COLO668 (cell line): ENCODE data around the gene BZW2.

ENCODE experiments used
- DNase-seq: peaks from one replicate; lab custom pipeline; 2025; ENCODE audit not compliant: unreplicated experiment; lab: John Stamatoyannopoulos, UW

Gene BZW2

DNA sequence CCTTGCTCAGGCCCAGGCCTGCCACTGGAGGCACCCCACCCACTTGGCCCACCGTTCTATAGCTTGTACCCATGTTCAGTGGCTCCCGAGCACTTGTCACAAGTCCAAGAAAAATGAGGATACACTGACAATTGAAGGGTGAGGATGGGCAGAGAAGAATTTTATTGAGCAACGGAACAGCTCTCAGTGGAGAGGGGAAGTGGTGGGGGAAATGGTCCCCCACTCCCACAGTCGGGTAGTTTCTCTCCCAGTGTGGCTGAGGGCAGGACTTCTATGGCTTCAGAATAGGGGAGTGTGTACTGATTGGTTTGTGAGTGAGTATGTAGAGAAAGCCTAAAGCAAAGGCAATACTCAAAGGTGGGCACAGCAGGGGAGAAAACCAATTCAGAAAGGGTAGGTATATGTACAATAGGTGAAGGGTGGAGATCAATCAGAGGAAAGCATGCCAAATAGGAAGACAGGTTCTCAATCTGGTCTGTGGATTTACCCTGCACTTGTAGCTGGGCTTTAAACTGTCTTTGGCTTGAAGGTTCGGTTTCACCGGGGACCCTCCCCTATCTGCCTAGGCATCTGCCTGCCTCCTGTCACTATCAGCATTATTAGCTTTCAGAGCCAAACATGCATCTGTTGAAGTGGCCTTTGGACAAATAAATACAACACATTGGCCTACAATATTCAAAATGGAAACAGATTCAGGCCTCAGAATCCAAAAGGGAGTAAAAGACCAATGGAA lies 98.7 kb downstream of the BZW2 start:
- DNase-seq, result no peak

DNA sequence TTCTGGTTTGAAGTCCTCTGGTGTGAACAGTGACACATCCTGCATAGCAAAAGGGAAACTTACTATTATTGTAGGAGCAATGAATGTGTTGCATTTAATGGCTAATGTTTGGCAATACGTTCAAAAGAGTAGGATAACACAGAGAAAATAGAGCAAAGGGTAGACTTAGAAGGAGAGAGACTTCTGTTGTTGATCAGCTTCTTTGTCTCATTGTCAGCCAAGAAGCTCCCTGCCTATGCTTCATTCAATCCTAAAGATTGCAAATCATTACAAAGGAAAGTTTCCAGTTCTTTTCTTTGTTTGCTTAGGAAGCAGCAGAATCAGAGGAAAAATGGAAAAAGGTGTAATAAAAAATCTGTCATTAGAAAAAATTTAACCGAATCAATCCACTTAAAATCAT lies 99.7 kb downstream of the BZW2 start:
- DNase-seq, result no peak

DNA sequence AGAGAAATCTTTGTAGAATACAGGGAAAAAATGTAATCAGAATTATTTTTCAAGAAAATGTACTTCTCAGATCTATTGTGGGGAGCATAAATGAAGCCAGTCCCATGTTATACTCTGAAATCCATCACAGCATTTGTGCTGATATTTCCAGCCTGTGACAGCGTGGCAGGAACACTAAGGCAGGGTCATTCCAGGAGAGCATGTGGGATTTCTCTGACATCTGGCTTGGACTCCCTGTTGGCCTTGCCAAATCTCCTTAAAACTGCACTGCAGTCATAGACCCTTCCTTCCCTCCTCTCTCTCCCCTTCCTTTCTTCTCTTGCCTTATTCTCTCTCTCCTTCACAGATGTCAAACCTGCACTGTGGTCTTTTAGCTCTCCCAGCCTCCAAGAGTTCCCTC lies 101.1 kb downstream of the BZW2 start:
- DNase-seq, result no peak

DNA sequence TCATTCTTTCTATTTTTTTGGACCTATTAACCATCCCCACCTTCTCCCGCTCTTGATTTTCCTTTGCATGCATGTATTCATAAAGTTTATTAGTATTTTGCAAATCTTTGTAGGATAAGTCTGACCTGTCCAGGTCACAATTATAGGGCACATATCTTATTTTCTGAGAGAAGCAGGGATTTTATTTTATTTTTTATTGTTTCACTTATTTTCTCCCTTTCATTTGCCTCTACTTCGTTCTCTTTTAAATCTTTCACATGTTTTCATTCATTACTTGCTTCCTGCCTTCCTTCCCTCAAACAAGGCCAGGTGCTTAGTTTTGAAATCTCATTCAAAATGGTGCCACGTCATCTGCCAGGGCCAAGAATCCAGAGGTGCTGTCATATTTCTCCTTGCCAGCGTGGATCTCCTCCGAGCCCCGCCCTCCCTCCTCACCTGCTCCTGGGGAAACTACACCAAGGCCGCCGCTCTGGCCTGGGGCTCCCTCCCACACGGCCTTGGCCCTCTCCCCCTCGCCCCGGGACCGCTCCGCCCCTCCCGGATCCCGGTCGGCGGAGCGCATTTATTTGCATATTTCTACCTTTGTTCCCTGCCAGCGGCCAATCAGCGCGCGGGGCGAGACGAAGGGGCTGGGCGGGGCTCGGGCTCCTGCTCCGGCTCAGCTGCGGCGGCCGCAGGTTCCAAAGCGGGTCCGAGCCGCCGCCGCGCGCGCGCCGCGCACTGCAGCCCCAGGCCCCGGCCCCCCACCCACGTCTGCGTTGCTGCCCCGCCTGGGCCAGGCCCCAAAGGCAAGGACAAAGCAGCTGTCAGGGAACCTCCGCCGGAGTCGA lies 107.3 kb downstream of the BZW2 start, which contains the start of gene TSPAN13:
Gene TSPAN13, plus strand, starts transcription at position 654 of the 830 bp plus-strand sequence. CDS start 213 bp downstream, outside the sequence.
- peak; percentile 99 for DNase-seq

DNA sequence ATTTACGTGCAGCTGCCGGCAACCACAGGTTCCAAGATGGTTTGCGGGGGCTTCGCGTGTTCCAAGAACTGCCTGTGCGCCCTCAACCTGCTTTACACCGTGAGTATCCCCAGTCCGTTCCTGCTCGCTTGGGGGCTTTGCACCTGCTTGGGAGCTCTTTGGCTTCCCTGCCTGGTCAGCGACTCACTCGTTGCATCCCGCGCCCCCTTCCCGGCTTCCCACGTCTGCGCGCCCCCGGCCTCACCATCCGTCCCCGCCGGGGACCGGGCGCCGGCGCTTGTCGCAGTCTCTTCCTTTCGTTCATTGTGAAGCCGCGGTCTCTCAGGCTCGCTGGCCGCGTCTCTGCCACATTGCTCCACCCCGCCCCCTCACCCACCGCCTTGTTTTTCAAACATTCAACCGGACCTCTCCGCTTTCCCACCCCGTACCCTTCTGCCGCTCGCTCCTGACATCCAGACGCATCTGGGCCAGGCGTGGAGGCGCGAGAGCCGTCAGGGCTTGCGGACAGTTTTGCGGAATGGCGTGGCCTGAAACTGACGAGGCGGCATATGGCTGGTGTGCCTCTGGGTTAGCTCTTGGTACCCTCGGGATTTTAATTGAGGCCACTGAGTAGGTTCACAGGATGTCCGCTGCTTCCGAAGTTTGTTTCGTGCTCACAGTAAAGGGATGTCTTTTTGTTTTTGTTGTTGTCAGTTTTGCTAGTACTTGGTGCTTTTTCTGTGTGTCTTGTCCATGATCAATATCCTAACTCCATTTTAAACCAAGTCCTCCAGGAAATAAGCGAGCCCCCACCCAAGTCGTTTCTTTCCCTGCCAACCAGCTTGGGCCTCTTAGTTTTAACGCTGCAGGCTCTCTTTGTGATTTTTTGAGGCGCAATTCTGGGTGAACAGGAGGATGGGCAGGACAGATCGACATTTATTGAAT lies 108.2 kb downstream of the BZW2 start:
- DNase-seq, result peak; percentile 83

DNA sequence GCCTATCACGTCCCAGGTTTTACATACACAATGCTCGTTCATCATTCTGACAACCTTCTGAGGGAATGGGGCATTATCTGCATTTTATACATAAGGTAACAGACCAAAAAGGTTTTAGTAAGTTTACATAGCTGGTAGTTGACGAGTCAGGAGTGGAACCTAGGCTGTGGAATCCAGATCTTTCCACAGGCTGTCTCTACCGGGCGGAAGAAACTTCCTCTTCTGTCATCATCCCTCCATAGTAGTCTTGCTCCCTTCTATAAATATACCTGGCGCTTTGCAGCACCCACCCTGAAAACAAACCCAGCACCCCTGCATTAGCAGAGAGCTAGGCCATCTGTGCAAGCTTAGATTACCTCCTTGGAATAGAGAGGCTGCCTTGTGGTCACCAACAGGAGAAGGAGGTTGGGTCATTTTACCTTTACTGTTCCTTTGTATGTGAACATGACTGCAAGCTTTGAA lies 108.9 kb downstream of the BZW2 start:
- peak; percentile 35 for DNase-seq

DNA sequence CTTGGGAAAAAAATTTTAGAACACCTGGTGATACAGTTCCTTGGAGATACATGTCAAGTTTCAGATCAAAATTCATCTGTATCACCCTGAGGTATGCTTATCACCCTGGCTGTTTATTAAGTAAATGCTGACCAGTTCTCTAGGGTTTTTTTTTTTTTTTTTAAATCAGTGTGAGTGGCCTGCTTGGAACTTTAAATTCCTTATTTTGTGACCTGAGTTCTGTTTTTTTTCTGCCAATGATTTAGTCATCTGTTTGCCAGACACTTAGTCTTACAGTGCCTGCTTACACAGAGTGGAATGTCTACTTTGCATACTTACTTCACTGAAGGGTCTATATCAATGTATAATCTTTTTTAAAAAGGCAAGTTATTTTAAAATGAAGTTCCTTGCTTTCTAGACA lies 109.4 kb downstream of the BZW2 start:
- no peak for DNase-seq
